Astrocyte (in vitro differentiated cells and primary cell): ENCODE results near the gene SYT14. TPM values are rescaled to one million over a fixed set of nuclear protein-coding genes. Genes with fewer than 3 reads are reported as not detected.

Source experiments
- DNase-seq: peaks from one replicate; pipeline ENCODE4 v3.0.0-alpha.2; 2010; ENCODE audit warnings: low read depth
- FAIRE-seq: peaks from 2 replicates; lab custom pipeline; 2011; peaks lifted over from hg19 to GRCh38; lab: Jason Lieb, UNC
- H2AFZ ChIP-seq: 2 replicates; pipeline ENCODE4 v1.6.0; 2012; ENCODE audit warnings: low read depth, low read length, inconsistent platforms
- H3K27ac ChIP-seq: 2 replicates; pipeline ENCODE4 v1.5.1; 2011; ENCODE audit warnings: low read depth, low read length, inconsistent platforms
- H3K27me3 ChIP-seq: 2 replicates; pipeline ENCODE4 v1.6.0; 2011; ENCODE audit warnings: low read length, inconsistent platforms; ENCODE audit not compliant: insufficient read depth
- H3K36me3 ChIP-seq: 2 replicates; pipeline ENCODE4 v1.5.1; 2011; ENCODE audit warnings: low read length, inconsistent platforms; ENCODE audit not compliant: insufficient read depth
- H3K4me1 ChIP-seq: 2 replicates; pipeline ENCODE4 v1.5.1; 2011; ENCODE audit warnings: low read length, inconsistent platforms; ENCODE audit not compliant: insufficient read depth
- H3K4me2 ChIP-seq: 2 replicates; pipeline ENCODE4 v1.6.0; 2012; ENCODE audit warnings: low read length, inconsistent platforms
- H3K4me3 ChIP-seq: 2 replicates; pipeline ENCODE4 v1.5.1; 2011; ENCODE audit warnings: low read depth, mild to moderate bottlenecking, low read length, inconsistent platforms; ENCODE audit not compliant: insufficient read depth
- H3K79me2 ChIP-seq: 2 replicates; pipeline ENCODE4 v1.6.0; 2012; ENCODE audit warnings: mild to moderate bottlenecking, low read length, inconsistent platforms; ENCODE audit not compliant: insufficient read depth
- H3K9ac ChIP-seq: 2 replicates; pipeline ENCODE4 v1.6.0; 2012; ENCODE audit warnings: mild to moderate bottlenecking, low read length, inconsistent platforms
- H3K9me3 ChIP-seq: 2 replicates; pipeline ENCODE4 v1.5.1; 2012; ENCODE audit warnings: low read depth, mild to moderate bottlenecking, low read length, inconsistent platforms; ENCODE audit not compliant: insufficient read depth
- H4K20me1 ChIP-seq: 2 replicates; pipeline ENCODE4 v1.6.0; 2012; ENCODE audit warnings: low read length, inconsistent platforms; ENCODE audit not compliant: insufficient read depth
- H3K27ac Mint-ChIP-seq: one replicate; pipeline ENCODE4 v1.8.0; 2021; ENCODE audit warnings: mild to moderate bottlenecking, mixed read lengths; ENCODE audit not compliant: unreplicated experiment
- H3K27me3 Mint-ChIP-seq: one replicate; pipeline ENCODE4 v1.8.0; 2021; ENCODE audit warnings: low read depth, mixed read lengths; ENCODE audit not compliant: unreplicated experiment
- H3K36me3 Mint-ChIP-seq: one replicate; pipeline ENCODE4 v1.8.0; 2021; ENCODE audit warnings: low read depth, mixed read lengths; ENCODE audit not compliant: unreplicated experiment
- H3K4me1 Mint-ChIP-seq: one replicate; pipeline ENCODE4 v1.8.0; 2021; ENCODE audit warnings: low read depth, mixed read lengths; ENCODE audit not compliant: unreplicated experiment
- H3K4me3 Mint-ChIP-seq: one replicate; pipeline ENCODE4 v1.8.0; 2021; ENCODE audit warnings: mild to moderate bottlenecking, moderate library complexity, mixed read lengths; ENCODE audit not compliant: unreplicated experiment
- H3K9me3 Mint-ChIP-seq: one replicate; pipeline ENCODE4 v1.8.0; 2021; ENCODE audit warnings: mild to moderate bottlenecking, mixed read lengths; ENCODE audit not compliant: unreplicated experiment
- EZH2 ChIP-seq: IDR thresholded peaks from 2 replicates; pipeline ENCODE4 v1.6.1; 2012; ENCODE audit warnings: mild to moderate bottlenecking, low read length, inconsistent platforms; ENCODE audit not compliant: insufficient read depth
- total RNA-seq: library from RNA; stranded (reverse); gene quantifications from 2 replicates; pipeline ENCODE4 v1.2.1, GENCODE V29; 2021
- TF ChIP-seq, protein P1 (sequence below): IDR thresholded peaks from 2 replicates; pipeline ENCODE4 v1.5.1; 2011; ENCODE audit warnings: low read depth, mild to moderate bottlenecking, inconsistent platforms, low read length, moderate library complexity; ENCODE audit not compliant: insufficient read depth

SYT14 gene
- total RNA-seq, 1 donor from 2014 or later: 6.1 TPM

DNA sequence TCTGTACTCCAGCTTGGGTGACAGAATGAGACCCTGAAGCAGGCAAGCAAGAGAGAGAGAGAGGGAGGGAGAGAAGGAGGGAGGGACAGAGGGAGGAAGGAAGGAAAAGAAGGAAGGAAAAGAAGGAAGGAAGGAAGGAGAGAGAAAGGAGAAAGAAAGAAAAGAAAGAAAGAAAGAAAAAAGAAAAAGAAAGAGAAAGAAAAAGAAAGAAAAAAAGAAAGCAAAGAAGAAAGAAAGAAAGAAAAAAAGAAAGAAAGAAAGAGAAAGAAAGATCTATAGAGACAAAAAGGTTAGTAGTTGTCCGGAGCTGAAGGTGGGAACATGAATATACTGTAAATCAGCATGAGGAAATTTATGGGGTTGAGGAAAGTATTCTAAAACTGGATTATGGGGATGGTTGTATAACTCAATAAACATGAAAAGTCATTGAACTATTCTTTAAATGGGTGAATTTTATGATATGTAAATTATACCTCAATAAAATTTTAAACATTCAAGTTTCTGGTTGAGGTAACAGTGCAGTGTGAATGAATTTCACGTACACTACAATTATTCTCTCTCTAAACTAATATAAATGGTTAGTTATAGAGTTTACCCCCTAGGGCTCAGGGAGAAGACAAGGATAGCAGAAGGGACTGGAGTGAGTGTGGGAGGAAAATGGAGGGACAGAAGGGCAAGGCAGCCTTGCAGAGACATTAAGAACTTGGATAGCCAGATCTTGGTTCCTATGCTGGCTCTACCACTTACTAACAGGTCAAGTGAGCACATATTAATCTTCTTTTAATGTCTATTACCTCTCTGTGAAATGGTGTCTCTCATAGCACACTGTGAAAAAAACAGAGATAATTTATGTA lies 269.8 kb downstream of the SYT14 start:
- Histone ChIP-seq H3K9ac (no peak overlapping the region), H3K27me3 (no peaks in the 10 kb centered on the region), H3K9me3 (no peaks in the 10 kb centered on the region), H3K36me3 (no peaks in the 10 kb centered on the region), H2AFZ (no peak overlapping the region), H3K4me1 (no peaks in the 10 kb centered on the region), H3K79me2 (no peaks in the 10 kb centered on the region), H3K27ac (no peak overlapping the region), H4K20me1 (no peaks in the 10 kb centered on the region), H3K4me3 (no peak overlapping the region), H3K4me2 (no peak overlapping the region)
- Mint-ChIP-seq H3K36me3 (no peaks in the 10 kb centered on the region), H3K4me1 (no peaks in the 10 kb centered on the region), H3K9me3 (no peaks in the 10 kb centered on the region), H3K4me3 (no peak overlapping the region), H3K27ac (no peak overlapping the region), H3K27me3 (no peaks in the 10 kb centered on the region)
- DNase-seq: no peak
- TF ChIP-seq EZH2: no peak
- TF ChIP-seq, protein P1, sequence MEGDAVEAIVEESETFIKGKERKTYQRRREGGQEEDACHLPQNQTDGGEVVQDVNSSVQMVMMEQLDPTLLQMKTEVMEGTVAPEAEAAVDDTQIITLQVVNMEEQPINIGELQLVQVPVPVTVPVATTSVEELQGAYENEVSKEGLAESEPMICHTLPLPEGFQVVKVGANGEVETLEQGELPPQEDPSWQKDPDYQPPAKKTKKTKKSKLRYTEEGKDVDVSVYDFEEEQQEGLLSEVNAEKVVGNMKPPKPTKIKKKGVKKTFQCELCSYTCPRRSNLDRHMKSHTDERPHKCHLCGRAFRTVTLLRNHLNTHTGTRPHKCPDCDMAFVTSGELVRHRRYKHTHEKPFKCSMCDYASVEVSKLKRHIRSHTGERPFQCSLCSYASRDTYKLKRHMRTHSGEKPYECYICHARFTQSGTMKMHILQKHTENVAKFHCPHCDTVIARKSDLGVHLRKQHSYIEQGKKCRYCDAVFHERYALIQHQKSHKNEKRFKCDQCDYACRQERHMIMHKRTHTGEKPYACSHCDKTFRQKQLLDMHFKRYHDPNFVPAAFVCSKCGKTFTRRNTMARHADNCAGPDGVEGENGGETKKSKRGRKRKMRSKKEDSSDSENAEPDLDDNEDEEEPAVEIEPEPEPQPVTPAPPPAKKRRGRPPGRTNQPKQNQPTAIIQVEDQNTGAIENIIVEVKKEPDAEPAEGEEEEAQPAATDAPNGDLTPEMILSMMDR: no peak
- no peak for FAIRE-seq

DNA sequence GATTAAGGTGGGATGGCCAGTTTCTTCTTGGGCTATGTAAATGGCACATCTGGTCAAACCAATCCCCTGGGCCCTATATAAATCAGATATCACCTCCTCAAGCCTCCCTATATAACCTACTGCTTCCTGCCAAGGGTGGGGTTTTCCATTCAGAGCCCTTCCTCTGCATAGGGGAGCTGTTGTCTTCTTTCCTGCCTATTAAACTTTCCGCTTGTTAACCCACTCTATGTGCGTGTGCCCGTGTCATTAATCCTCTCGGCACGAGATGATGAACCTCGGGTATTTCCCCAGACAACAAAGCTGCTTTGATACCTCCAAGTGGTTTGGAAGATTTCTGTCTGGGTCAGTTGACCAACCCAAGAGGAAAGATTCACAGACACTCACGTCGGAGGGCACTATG lies 275.3 kb downstream of the SYT14 start:
- no peaks in the 10 kb centered on the region for H3K79me2 ChIP-seq
- no peaks in the 10 kb centered on the region for H3K4me1 Mint-ChIP-seq
- DNase-seq: no peak
- no peak overlapping the region for H3K27ac ChIP-seq
- TF ChIP-seq EZH2: no peak
- TF ChIP-seq, protein P1: no peak
- H2AFZ ChIP-seq: no peak overlapping the region
- no peak overlapping the region for H3K27ac Mint-ChIP-seq
- no peak overlapping the region for H3K4me2 ChIP-seq
- FAIRE-seq: no peak
- no peaks in the 10 kb centered on the region for H3K9me3 Mint-ChIP-seq
- H3K36me3 ChIP-seq: no peaks in the 10 kb centered on the region
- no peaks in the 10 kb centered on the region for H3K36me3 Mint-ChIP-seq
- H3K9ac ChIP-seq: no peak overlapping the region
- no peaks in the 10 kb centered on the region for H4K20me1 ChIP-seq
- H3K27me3 ChIP-seq: no peaks in the 10 kb centered on the region
- H3K27me3 Mint-ChIP-seq: peaks cover 4% of the 10 kb centered on the region
- no peaks in the 10 kb centered on the region for H3K4me1 ChIP-seq
- no peak overlapping the region for H3K4me3 ChIP-seq
- no peak overlapping the region for H3K4me3 Mint-ChIP-seq
- H3K9me3 ChIP-seq: no peaks in the 10 kb centered on the region
